ENCODE data around the gene CD22.

Gene CD22

DNA sequence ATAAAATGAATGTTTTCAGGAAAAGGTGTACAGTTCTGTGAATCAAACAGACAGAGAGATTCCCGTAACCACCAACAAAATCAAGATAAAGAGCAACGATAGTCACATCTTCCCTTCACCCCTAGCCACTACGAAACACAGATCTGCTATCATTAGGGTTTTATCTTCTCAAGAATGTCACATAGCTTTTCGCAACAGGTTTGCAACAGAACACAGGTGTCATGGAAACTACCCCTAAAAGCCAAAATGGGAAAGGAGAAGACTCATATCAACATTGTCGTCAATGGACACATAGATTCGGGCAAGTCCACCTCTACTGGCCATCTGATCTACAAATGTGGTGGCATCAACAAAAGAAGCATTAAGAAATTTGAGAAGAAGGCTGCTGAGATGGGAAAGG is 52.9 kb downstream of the CD22 start:
- no peaks in the 10 kb centered on the region for H3F3A ChIP-seq (ENCODE audit: low read depth)
- TF ChIP-seq CTCF (conservative IDR thresholded peaks at IDR 0.05; ENCODE audit: low read length) (no peak), EZH2phosphoT487 (IDR thresholded peaks at IDR 0.05; ENCODE audit: borderline replicate concordance) (no peak)
- no peaks in the 10 kb centered on the region for H3K4me1 ChIP-seq (ENCODE audit: insufficient read depth, low read length, poor library complexity, severe bottlenecking)
- H3K9me3 ChIP-seq (ENCODE audit: insufficient read depth, low read depth, low read length) = peaks cover 6% of the 10 kb centered on the region; the same call in 1 of the 2 replicates
- H3K4me2 ChIP-seq (ENCODE audit: low read depth, low read length, poor library complexity, severe bottlenecking) = no peak overlapping the region
- H3K36me3 ChIP-seq (ENCODE audit: insufficient read depth, low read length) = no peaks in the 10 kb centered on the region
- no peaks in the 10 kb centered on the region for H3K9me2 ChIP-seq (replicated peaks; ENCODE audit: low read depth, low read length)
- no peaks in the 10 kb centered on the region for H3K27me3 ChIP-seq (ENCODE audit: insufficient read depth, low read length, poor library complexity, severe bottlenecking)
- H3K9ac ChIP-seq (ENCODE audit: low read depth, low read length, poor library complexity, severe bottlenecking) = no peak overlapping the region
- no peaks in the 10 kb centered on the region for H4K20me1 ChIP-seq (ENCODE audit: insufficient read depth, low read length, poor library complexity, severe bottlenecking)
- H3K79me2 ChIP-seq (ENCODE audit: insufficient read depth, low read length) = no peaks in the 10 kb centered on the region
- no peak overlapping the region for H2AFZ ChIP-seq (ENCODE audit: low read length)
- no peak overlapping the region for H3K4me3 ChIP-seq (ENCODE audit: low read length, poor library complexity, severe bottlenecking)

GRCh38 chr19:35383536-35383935 is 54.5 kb downstream of the CD22 start:
- no peak overlapping the region for H3K4me2 ChIP-seq (ENCODE audit: low read depth, low read length, poor library complexity, severe bottlenecking)
- no peaks in the 10 kb centered on the region for H3K9me2 ChIP-seq (replicated peaks; ENCODE audit: low read depth, low read length)
- peaks cover 8% of the 10 kb centered on the region for H3K9me3 ChIP-seq (ENCODE audit: insufficient read depth, low read depth, low read length)
- H4K20me1 ChIP-seq (ENCODE audit: insufficient read depth, low read length, poor library complexity, severe bottlenecking) = no peaks in the 10 kb centered on the region
- TF ChIP-seq CTCF (conservative IDR thresholded peaks at IDR 0.05; ENCODE audit: low read length) = no peak
- no peak for TF ChIP-seq EZH2phosphoT487 (IDR thresholded peaks at IDR 0.05; ENCODE audit: borderline replicate concordance)
- no peaks in the 10 kb centered on the region for H3F3A ChIP-seq (ENCODE audit: low read depth)
- H3K36me3 ChIP-seq (ENCODE audit: insufficient read depth, low read length) = no peaks in the 10 kb centered on the region
- no peak overlapping the region for H2AFZ ChIP-seq (ENCODE audit: low read length)
- no peak overlapping the region for H3K4me3 ChIP-seq (ENCODE audit: low read length, poor library complexity, severe bottlenecking)
- no peaks in the 10 kb centered on the region for H3K79me2 ChIP-seq (ENCODE audit: insufficient read depth, low read length)
- no peak overlapping the region for H3K9ac ChIP-seq (ENCODE audit: low read depth, low read length, poor library complexity, severe bottlenecking)
- no peaks in the 10 kb centered on the region for H3K4me1 ChIP-seq (ENCODE audit: insufficient read depth, low read length, poor library complexity, severe bottlenecking)
- no peaks in the 10 kb centered on the region for H3K27me3 ChIP-seq (ENCODE audit: insufficient read depth, low read length, poor library complexity, severe bottlenecking)

GRCh38 chr19:35388277-35389054 is 59.5 kb downstream of the CD22 start:
- Histone ChIP-seq H3K9me3 (ENCODE audit: insufficient read depth, low read depth, low read length) (peaks cover 8% of the 10 kb centered on the region), H3K27me3 (ENCODE audit: insufficient read depth, low read length, poor library complexity, severe bottlenecking) (no peaks in the 10 kb centered on the region), H4K20me1 (ENCODE audit: insufficient read depth, low read length, poor library complexity, severe bottlenecking) (no peaks in the 10 kb centered on the region), H3K36me3 (ENCODE audit: insufficient read depth, low read length) (no peaks in the 10 kb centered on the region), H3F3A (ENCODE audit: low read depth) (no peaks in the 10 kb centered on the region), H3K4me1 (ENCODE audit: insufficient read depth, low read length, poor library complexity, severe bottlenecking) (peaks cover 6% of the 10 kb centered on the region), H3K4me3 (ENCODE audit: low read length, poor library complexity, severe bottlenecking) (no peak overlapping the region), H3K9me2 (replicated peaks; ENCODE audit: low read depth, low read length) (no peaks in the 10 kb centered on the region), H3K9ac (ENCODE audit: low read depth, low read length, poor library complexity, severe bottlenecking) (no peak overlapping the region), H3K4me2 (ENCODE audit: low read depth, low read length, poor library complexity, severe bottlenecking) (no peak overlapping the region), H2AFZ (ENCODE audit: low read length) (no peak overlapping the region), H3K79me2 (ENCODE audit: insufficient read depth, low read length) (no peaks in the 10 kb centered on the region)
- TF ChIP-seq EZH2phosphoT487 (IDR thresholded peaks at IDR 0.05; ENCODE audit: borderline replicate concordance) = no peak
- TF ChIP-seq CTCF (conservative IDR thresholded peaks at IDR 0.05; ENCODE audit: low read length) = no peak
